Right kidney (tissue), 9 donors: ENCODE measurements around the gene HCK.

Experiments used
- DNase-seq: peaks from one replicate; pipeline ENCODE4 v3.0.0-alpha.2; 2016
- long read RNA-seq, 8 donors: transcript quantifications; one replicate each; lab custom pipeline, GENCODE V29; 2026

The HCK gene
- long read RNA-seq, donor 1, partial matches to known transcripts, result 0 of 2 reads
- long read RNA-seq, donor 1, other reads (novel, unspliced or antisense), result 0 of 2 reads
- long read RNA-seq, donor 2, result 0 reads
- long read RNA-seq, donor 3, result 0 reads
- long read RNA-seq, donor 4, result 0 reads
- long read RNA-seq, donor 5, partial matches to known transcripts, result 0 of 1 reads
- long read RNA-seq, donor 5, other reads (novel, unspliced or antisense), result 0 of 1 reads
- long read RNA-seq, donor 6, result 0 reads
- long read RNA-seq, donor 7, partial matches to known transcripts, result 0 of 1 reads
- long read RNA-seq, donor 7, other reads (novel, unspliced or antisense), result 0 of 1 reads
- long read RNA-seq, donor 8, partial matches to known transcripts, result 0 of 3 reads
- long read RNA-seq, donor 8, other reads (novel, unspliced or antisense), result 0 of 3 reads

- DNase-seq, result peak; percentile 49
Measured at GRCh38 chr20:32052090-32052777, at the start of gene HCK. Gene HCK (plus strand): TSS chr20:32052242.

GRCh38 chr20:32003325-32003724, 48.7 kb upstream of the HCK start:
- no peak for DNase-seq

GRCh38 chr20:32004963-32005362, 47.1 kb upstream of the HCK start:
- no peak for DNase-seq

GRCh38 chr20:32006053-32006452, 46.0 kb upstream of the HCK start:
- no peak for DNase-seq

- no peak for DNase-seq
Measured at GRCh38 chr20:32006841-32007786, 44.9 kb upstream of the HCK start.

GRCh38 chr20:32007787-32008616, 44.0 kb upstream of the HCK start:
- DNase-seq, result no peak

GRCh38 chr20:32009564-32009963, 42.5 kb upstream of the HCK start:
- DNase-seq, result no peak

GRCh38 chr20:32010101-32010500, 41.9 kb upstream of the HCK start, which contains the start of gene CCM2L:
Gene CCM2L (plus strand): TSS chr20:32010438. CDS start chr20:32010455, 17 bp downstream.
- DNase-seq, result no peak

GRCh38 chr20:32010666-32011065, 41.4 kb upstream of the HCK start:
- DNase-seq, result no peak

- DNase-seq, result no peak
Measured at GRCh38 chr20:32012159-32012688, 39.8 kb upstream of the HCK start.

GRCh38 chr20:32013326-32013725, 38.7 kb upstream of the HCK start:
- no peak for DNase-seq

GRCh38 chr20:32017711-32018251, 34.3 kb upstream of the HCK start:
- DNase-seq, result peak; percentile 47

GRCh38 chr20:32018269-32019155, 33.5 kb upstream of the HCK start:
- DNase-seq, result peak; percentile 92

GRCh38 chr20:32019156-32019510, 32.9 kb upstream of the HCK start:
- no peak for DNase-seq

- no peak for DNase-seq
Measured at GRCh38 chr20:32019563-32020463, 32.2 kb upstream of the HCK start.

- DNase-seq, result no peak
Measured at GRCh38 chr20:32021091-32021490, 31.0 kb upstream of the HCK start.

GRCh38 chr20:32024683-32025295, 27.3 kb upstream of the HCK start:
- no peak for DNase-seq

GRCh38 chr20:32027643-32028042, 24.4 kb upstream of the HCK start:
- DNase-seq, result no peak
